HG02763 (cell line): ENCODE measurements around the gene PKP1.

Experiments used
- ATAC-seq: cut with Tn5 transposase; IDR thresholded peaks from one replicate; pipeline ENCODE4 v1.9.1; 2021; ENCODE audit warnings: mild to moderate bottlenecking, moderate library complexity; ENCODE audit not compliant: unreplicated experiment

Gene PKP1

DNA sequence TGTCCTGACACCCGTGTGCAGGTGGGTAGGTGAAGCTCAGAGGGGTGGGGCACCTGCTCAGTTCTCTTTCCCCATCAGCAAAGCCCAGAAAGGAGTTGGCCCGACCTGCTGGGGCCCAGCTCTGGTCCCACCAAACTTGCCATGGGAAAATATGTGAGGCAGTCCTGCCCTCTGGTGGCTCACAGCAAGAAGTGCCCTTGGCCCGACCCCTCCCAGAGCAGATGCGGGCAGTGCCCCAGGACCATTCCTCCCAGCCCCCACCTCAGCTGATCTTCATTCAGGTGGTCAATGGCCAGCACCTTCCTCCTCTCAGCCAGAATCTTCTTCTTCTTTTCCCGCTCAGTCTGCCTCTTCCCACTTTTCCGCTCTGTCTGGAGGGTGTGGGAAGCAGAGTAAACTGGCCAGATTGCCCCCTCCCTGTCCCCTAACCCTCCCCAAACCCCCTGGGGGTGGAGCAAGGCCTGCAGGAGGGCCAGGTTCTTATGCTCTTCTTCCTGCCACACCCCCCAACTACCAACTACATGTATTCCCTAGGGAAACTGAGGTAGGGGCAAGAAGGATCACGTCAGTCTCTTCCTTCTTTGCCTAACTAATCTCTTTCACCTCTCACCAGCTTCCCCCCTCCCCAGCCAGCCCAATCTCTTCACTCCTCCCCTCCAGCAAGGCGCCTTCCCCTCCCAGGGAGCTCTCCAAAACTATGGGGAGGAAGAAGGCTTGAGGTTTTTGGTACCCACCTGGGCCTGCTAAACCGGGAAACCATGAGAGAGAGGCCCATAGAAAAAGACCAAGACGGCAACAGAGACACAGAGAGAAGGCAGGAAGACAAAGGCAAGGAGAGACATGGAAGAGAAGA, 78.6 kb downstream of the PKP1 start:
- ATAC-seq, result no peak

DNA sequence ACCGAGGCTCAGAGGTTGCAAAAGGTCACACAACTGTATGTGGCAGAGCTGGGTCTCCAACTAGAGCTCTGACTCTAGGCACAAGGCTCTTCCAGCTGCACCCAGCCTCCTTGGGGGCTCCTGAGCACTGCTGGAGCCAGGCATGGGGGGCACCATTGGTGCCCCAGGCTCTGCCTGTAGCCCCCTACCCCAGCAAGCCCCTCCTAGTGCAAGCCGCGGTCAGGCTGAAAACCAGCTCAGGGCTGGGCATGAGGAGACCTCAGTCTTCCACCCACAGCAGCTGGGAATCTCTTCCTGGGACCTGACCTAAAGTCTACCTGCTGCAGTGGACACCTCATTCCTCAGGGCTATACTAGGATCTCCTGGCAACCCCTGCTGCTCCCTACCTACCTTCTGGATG, 79.6 kb downstream of the PKP1 start:
- ATAC-seq, result no peak

DNA sequence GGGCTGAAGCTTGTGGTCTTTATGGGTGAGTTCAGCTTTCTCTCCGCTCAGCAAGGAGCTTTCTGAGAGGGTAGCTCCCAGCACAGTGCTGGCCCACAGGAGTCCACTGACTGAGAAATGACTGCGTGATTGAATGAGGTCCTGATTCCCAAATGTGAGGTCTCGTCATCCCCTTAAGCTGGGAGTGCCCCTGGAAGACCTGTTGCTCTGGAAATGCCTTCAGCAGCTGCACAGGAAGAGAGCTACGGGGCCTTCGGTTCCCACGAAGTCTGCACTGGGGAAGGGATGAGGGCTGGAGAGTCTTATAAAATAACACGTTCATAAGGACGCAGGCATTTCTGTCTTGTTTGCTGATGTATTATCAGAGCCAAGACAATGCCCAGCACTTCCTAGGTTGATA, 80.2 kb downstream of the PKP1 start:
- no peak for ATAC-seq

DNA sequence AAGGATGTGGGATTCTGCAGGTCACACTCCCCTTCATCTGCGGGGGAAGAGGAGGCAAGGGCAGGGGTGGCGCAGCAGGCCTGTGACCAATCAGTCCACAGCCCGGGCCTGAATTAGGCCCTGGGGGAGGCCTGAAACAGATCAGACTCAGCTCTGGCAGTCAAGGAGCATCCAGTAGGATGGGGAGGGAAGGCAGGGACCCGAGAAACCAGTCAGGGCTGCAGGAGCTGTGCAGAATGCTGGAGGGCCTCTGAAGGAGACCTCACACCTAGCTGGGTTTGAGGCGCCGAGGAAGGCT, 81.5 kb downstream of the PKP1 start:
- ATAC-seq, result no peak

GRCh38 chr1:201365251-201365650, 81.9 kb downstream of the PKP1 start:
- ATAC-seq, result no peak

GRCh38 chr1:201366696-201367095, 83.4 kb downstream of the PKP1 start:
- no peak for ATAC-seq

- ATAC-seq, result no peak
Measured at GRCh38 chr1:201369209-201369608, 85.9 kb downstream of the PKP1 start.

- no peak for ATAC-seq
Measured at GRCh38 chr1:201370500-201370899, 87.2 kb downstream of the PKP1 start.

DNA sequence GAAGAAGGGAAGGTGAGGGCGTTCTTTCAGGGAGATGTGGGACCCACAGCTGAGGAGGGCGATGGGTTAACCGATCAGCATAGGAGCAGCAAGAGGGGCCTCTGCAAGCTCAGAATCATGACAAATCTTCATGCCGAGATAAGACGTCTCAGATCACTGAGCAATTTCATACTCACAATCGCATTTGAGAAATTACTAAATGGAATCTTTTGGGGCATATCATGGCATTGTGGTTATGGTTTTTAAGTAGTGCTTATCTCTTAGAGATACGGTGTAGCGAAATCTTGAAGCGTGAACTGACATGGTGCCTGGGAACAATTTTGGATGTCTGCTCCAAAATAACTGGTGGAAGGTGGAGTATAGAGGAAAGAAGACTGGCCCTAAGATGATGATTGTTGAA, 88.0 kb downstream of the PKP1 start:
- no peak for ATAC-seq

GRCh38 chr1:201371792-201372191, 88.5 kb downstream of the PKP1 start:
- no peak for ATAC-seq

DNA sequence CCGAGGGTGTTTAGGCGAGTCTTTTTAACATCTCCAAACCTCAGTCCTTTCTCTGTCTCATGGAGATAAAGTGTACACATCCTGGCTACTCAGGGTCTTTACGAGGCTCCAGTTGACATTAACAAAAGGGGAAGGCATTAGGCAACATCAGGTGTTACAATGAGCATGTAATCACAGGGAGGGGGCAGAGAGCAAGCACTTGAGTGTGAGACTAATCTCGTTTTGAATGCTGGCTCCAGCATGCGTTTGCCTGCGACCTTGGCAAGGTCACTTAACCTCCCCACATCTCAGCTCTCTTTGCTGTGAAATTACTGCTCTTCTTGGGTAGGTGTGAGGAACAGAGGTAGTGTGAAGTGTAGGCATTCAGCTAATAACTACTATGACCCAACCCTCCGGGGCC, 91.1 kb downstream of the PKP1 start:
- no peak for ATAC-seq

DNA sequence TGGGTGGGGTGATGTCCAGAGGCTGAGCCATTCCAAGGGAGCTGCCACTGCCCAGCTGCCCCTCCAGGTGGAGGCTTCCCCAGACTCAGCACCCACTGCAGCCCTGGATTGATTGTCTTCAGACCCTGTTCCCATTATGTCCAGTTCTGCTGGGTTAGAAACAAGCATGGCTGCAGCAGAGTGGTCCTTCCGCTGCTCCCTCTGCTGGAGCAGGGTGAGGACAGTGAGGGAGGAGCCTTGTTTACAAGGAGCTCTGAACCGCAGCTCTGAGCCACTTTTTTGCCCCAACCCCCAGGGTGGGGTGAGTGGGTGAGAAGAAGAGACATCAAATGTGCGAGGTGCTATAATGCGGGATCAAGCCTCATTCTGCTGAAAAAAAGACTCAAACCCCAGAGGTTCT, 91.9 kb downstream of the PKP1 start:
- ATAC-seq, result no peak

DNA sequence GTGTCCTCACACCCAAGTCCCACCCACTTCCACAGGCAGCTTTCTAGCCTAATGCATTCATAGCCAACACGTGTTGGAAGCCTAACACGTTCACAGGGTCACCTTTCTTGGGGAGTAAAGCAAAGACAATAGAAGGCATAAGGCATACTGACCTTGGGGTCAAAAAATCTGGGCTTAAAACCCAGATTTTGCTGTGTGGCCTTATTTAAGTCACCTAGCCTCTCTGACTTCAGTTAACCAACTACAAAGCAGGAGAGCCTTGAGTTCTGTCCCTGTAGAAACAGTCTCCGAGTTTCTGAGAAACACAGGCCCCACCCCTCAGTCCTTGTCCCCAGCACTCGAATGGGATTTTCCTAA, 92.8 kb downstream of the PKP1 start:
- no peak for ATAC-seq

GRCh38 chr1:201376464-201377374, 93.4 kb downstream of the PKP1 start:
- no peak for ATAC-seq

DNA sequence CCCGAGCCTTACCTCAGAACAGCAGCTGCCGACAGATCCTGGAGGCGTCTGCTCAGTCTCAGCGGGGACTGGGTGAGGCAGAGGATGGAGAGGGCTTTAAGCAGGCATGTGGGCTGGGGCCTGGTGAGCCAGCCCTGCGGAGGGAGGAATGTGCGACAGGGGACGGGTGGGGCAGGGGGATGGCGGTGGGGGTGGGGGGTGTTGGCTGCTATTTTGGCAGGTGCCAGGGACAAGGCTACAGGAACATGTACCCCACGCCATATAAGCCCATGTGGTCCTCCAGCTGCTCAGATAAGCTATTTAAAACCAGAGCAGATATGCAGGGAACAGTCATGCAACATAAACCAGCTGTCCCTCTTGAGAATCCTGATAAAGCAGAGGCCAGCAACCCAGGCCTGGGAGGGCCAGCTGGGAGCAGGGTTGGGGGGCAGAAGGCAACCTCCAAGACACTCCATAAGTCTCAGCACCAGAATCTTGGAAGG, 94.3 kb downstream of the PKP1 start, which contains the start of gene TNNT2:
Gene TNNT2 (minus strand): TSS at position 70 of the 482 bp plus-strand sequence. CDS start 4,426 bp downstream, outside the sequence.
- ATAC-seq, result no peak

DNA sequence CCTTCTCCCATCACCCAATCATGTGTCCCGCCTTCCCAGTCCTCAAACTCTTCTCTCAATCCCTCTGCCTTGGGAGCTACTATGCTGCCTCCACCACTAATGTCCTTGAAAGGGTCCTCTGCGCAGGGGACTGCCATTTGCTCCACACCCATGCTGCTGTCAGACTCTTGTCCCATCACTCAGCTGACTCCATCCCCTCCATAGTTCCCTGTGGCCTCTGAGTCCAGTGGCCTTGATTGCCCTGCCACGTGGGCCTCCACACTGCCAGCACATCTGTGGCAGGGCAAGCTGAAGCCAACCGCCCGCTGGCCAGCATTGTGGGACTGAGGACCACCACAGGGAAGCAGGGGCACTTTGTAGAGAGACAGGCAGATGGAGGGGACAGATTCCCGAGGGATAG, 95.5 kb downstream of the PKP1 start:
- no peak for ATAC-seq

DNA sequence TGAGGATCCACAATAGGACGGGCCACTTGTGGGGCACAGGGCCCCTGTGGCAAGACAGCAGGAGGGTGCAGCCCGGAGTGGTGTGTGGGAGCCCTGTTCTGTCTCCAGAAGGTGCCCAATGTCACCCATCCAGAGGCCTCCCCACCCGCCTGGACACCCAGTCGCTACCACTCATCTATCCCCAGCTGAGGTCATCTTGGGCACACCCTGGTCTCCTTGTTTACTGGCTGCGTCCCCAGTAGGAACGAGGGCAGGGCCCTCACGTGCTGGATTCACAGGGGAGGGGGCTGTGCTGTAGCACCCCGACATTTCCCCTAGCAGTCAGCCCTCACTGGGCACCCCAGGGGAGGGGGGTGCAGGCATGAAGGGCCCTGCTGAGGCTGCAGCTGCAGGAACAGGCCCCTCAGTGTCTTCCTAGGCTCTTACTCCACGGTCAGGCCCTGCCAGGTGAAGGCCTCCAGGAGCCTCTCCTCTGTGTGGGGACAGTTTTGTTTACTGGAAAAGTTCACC, 96.5 kb downstream of the PKP1 start:
- no peak for ATAC-seq

- ATAC-seq, result no peak
Measured at GRCh38 chr1:201381130-201381529, 97.8 kb downstream of the PKP1 start.
